GM19025 (cell line): ENCODE results near the gene CDK14.

ENCODE experiments used
- ATAC-seq: cut with Tn5 transposase; IDR thresholded peaks from one replicate; pipeline ENCODE4 v1.9.1; 2021; ENCODE audit warnings: mild to moderate bottlenecking, low read depth, moderate library complexity; ENCODE audit not compliant: unreplicated experiment

CDK14 gene

GRCh38 chr7:91114232-91114631, 518.1 kb downstream of the CDK14 start:
- no peak for ATAC-seq

- no peak for ATAC-seq
These were observed 530.6 kb downstream of the CDK14 start for GRCh38 chr7:91126762-91127161.

GRCh38 chr7:91127325-91127724, 531.2 kb downstream of the CDK14 start:
- ATAC-seq = no peak

- ATAC-seq = no peak
These were observed 531.8 kb downstream of the CDK14 start for GRCh38 chr7:91127959-91128358.

- no peak for ATAC-seq
These were observed 532.7 kb downstream of the CDK14 start for GRCh38 chr7:91128683-91129348.

- no peak for ATAC-seq
These were observed 539.2 kb downstream of the CDK14 start for GRCh38 chr7:91135300-91135699.

GRCh38 chr7:91135703-91136430, 539.7 kb downstream of the CDK14 start:
- ATAC-seq = no peak

GRCh38 chr7:91137153-91137787, 541.1 kb downstream of the CDK14 start:
- no peak for ATAC-seq

- ATAC-seq = no peak
These were observed 541.8 kb downstream of the CDK14 start for GRCh38 chr7:91137788-91138368.

- ATAC-seq = no peak
These were observed 544.2 kb downstream of the CDK14 start for GRCh38 chr7:91140286-91140685.

GRCh38 chr7:91140982-91141381, 544.9 kb downstream of the CDK14 start:
- no peak for ATAC-seq

- ATAC-seq = no peak
These were observed 546.6 kb downstream of the CDK14 start for GRCh38 chr7:91142743-91143142.

- no peak for ATAC-seq
These were observed 553.5 kb downstream of the CDK14 start for GRCh38 chr7:91149341-91150246.

GRCh38 chr7:91151916-91152315, 555.8 kb downstream of the CDK14 start:
- ATAC-seq = no peak

GRCh38 chr7:91156316-91157185, 560.4 kb downstream of the CDK14 start:
- ATAC-seq = no peak

GRCh38 chr7:91157579-91158320, 561.6 kb downstream of the CDK14 start:
- ATAC-seq = no peak

- no peak for ATAC-seq
These were observed 566.3 kb downstream of the CDK14 start for GRCh38 chr7:91162436-91162835.

- no peak for ATAC-seq
These were observed 568.4 kb downstream of the CDK14 start for GRCh38 chr7:91164506-91164905.
